Measurements from ENCODE around the gene TNS1.

Gene TNS1

GRCh38 chr2:217929272-217929671 lies 73.5 kb downstream of the TNS1 start:
- TF ChIP-seq, protein P1, sequence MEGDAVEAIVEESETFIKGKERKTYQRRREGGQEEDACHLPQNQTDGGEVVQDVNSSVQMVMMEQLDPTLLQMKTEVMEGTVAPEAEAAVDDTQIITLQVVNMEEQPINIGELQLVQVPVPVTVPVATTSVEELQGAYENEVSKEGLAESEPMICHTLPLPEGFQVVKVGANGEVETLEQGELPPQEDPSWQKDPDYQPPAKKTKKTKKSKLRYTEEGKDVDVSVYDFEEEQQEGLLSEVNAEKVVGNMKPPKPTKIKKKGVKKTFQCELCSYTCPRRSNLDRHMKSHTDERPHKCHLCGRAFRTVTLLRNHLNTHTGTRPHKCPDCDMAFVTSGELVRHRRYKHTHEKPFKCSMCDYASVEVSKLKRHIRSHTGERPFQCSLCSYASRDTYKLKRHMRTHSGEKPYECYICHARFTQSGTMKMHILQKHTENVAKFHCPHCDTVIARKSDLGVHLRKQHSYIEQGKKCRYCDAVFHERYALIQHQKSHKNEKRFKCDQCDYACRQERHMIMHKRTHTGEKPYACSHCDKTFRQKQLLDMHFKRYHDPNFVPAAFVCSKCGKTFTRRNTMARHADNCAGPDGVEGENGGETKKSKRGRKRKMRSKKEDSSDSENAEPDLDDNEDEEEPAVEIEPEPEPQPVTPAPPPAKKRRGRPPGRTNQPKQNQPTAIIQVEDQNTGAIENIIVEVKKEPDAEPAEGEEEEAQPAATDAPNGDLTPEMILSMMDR (IDR thresholded peaks at IDR 0.05; ENCODE audit: low read depth, low read length): no peak
- no peak for DNase-seq (ENCODE audit: extremely low read depth, low read depth)

GRCh38 chr2:217928324-217929181 lies 74.2 kb downstream of the TNS1 start:
- TF ChIP-seq, protein P1 (IDR thresholded peaks at IDR 0.05; ENCODE audit: low read depth, low read length): no peak
- DNase-seq (ENCODE audit: extremely low read depth, low read depth): no peak

GRCh38 chr2:217927601-217928323 lies 75.0 kb downstream of the TNS1 start:
- DNase-seq (ENCODE audit: extremely low read depth, low read depth): no peak
- TF ChIP-seq, protein P1 (IDR thresholded peaks at IDR 0.05; ENCODE audit: low read depth, low read length): no peak

DNA sequence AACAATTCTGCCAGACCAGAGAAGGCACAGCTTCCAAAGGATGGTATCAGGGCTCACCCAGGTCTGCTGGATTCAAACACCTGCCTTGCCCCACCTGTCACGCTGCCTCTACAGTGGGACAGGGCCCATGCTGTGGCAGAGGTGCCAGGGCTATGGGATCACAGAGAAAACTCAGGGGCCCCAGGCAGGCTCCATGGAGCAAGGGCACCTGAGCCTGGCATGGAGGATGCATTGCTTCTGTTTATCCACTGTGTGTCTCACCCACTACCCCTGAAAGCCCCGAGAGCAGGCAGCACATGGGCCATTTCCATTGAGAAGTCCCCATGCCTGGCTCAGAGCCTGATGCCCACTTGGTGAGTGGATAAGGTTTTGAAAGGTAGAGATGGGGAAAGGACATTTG lies 76.0 kb downstream of the TNS1 start:
- DNase-seq (ENCODE audit: extremely low read depth, low read depth): no peak
- TF ChIP-seq, protein P1 (IDR thresholded peaks at IDR 0.05; ENCODE audit: low read depth, low read length): no peak

DNA sequence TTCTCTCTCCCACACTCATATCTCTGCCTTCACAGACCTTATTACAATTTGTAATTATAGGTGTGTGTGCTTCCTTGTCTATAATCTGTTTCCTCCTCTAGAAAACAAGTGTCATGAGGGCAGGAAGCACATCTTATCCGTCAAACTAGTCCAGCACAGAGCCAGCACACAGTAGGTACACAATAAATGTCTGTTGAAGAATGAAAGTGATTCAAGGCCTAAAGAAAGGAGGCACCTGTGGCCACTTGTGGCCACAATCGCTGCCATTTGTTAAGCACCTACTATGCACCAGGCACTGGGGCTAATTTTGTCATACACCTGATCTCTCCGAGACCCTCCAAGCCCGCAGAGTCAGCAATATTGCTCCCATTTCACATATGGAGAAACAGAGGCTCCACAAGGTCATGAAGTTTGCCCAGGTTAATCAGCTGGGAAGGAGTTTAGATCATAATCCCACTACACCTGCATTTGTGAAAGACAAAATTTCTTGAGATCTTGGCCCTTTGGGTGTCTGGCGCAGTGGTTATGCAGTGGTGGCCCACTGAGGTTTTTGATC lies 78.4 kb downstream of the TNS1 start:
- TF ChIP-seq, protein P1 (IDR thresholded peaks at IDR 0.05; ENCODE audit: low read depth, low read length): no peak
- no peak for DNase-seq (ENCODE audit: extremely low read depth, low read depth)

GRCh38 chr2:217923007-217923686 lies 79.6 kb downstream of the TNS1 start:
- TF ChIP-seq, protein P1 (IDR thresholded peaks at IDR 0.05; ENCODE audit: low read depth, low read length): no peak
- DNase-seq (ENCODE audit: extremely low read depth, low read depth): no peak
